Activated T-cell treated with anti-CD3 and anti-CD28 coated beads for 1 hour (primary cell): ENCODE data around the gene COPS8.

Experiments
- DNase-seq: peaks from one replicate; pipeline ENCODE4 v3.0.0-alpha.2; 2020; ENCODE audit warnings: low read depth

COPS8 gene

DNA sequence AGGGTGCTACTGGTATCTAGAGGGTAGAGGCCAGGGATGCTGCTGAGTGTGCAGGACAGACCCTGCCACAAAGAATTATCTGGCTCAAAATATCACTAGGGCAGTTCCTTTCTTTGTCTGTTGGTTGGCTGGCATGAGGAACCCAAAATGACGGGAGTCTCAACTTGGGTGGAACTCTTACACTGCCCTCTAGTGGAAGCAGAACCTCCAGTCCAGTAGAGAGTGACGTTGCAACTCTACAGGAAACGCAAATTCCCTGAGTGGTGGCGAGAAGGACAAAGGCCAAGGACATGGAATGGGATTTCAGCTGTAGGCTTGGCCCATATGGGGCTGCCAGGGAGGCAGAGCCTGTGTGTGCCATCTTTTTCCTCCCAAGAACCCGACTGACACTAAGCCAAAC, 47.1 kb downstream of the COPS8 start:
- no peak for DNase-seq

DNA sequence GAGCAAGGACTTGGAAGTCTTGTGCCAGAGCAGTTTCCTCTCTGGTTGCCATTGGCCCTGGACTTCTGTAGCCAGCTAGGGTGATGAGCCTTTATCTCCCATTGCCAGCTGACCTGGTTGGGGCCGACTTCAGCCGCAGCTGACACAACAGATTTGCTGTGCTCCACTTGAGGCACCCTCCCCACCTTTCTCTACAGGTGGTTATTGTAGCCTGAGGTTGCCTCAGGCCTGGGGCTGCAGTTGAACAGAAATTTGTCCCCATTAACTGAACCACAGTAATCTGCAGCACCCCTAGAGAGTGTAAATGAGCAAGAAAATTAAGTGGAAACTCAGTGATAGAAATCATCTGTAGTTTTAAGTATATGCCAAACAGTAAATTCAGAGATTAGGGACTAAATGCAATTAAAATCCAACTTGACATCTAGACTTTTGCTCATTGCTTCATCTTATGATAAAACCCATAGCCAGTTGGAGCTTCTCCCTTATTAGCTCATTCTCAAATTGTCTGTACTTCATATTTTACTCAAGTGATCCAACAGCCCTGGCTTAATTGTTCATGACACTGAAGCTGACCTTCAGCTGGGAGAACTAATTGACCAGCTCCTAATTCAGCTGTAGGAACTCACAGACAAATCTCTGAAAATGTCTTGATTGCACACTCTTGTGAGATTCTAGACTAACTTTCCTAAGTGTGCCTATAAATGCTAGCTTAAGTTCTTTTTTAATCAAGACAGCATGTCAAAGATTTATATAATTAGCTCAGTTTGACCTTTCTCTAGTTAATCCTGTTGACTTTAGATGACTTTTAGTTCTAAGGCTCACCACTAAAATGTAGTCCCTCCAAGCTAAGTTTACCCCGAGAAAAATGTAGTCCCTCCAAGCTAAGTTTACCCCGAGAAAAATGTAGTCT, 48.9 kb downstream of the COPS8 start:
- no peak for DNase-seq

DNA sequence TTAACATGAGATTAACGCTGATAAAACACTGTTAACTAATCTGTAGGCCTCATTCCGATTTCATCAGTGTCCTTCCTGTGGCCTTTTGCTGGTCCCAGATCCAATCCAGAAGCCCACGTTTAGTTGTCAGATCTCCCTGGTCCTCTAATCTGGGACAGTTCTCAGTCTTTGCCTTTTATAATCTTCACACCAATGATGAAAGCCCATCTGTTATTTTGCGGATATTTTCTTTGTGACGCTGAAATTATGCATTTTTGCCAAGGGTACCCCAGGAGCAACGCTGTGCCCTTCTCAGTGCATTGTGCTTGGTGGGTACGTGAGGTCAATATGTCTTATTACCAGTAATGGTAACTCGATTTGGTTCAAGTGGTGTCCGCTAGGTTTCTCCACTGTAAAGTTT, 51.1 kb downstream of the COPS8 start:
- no peak for DNase-seq

DNA sequence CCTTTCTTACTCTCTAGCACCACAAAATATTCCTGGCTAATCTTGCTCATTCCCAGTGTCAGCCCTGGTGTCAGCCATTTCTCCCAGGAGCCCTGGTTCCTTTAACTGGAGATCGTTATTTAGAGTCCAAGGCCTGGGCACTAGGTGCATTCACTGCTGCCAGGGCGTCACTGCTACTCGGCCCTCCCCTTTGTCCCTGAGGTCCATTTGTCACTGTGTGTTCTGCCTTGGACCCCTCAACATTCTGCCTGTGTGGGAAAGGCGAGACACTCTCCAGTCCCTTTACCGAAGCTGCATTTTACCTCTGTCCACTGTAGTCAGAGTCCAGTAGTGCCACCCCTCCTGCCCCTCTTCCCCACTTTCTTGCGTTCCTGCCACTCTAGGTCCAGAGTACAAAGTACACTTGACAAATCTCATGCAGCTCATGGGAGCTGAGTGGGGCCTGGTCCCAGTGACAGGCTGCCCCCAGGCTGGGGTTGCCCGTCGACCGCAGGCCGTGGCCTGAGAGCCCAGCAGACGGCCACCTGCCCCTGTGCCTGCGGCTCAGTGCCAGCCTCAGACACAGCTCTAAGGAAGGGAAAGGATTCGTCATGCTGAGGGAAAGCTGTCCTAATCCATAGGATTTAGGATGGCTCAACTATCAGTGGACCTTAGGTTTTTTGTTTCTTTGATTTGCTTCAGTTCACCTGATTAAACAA, 52.1 kb downstream of the COPS8 start:
- no peak for DNase-seq

DNA sequence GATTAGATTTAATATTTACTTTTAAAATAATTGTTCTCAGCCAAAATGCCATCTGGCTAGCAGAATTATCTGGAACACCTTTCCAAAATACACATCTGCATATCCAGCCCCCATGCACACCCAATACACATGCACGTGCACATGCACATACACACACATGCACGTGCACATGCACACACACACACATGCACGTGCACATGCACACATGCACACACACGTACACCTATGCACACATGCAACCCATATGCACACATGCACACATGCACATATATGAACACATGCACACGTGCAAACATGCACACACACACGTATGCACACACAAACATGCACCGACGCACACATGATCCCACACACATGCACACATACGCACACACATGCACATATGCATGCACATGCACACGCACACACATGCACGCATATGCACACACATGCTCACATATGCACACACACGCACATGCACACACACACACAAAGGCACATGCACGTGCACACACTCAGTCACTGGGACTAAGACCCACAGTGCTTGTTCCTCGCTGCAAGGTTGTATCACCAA, 53.5 kb downstream of the COPS8 start:
- no peak for DNase-seq

DNA sequence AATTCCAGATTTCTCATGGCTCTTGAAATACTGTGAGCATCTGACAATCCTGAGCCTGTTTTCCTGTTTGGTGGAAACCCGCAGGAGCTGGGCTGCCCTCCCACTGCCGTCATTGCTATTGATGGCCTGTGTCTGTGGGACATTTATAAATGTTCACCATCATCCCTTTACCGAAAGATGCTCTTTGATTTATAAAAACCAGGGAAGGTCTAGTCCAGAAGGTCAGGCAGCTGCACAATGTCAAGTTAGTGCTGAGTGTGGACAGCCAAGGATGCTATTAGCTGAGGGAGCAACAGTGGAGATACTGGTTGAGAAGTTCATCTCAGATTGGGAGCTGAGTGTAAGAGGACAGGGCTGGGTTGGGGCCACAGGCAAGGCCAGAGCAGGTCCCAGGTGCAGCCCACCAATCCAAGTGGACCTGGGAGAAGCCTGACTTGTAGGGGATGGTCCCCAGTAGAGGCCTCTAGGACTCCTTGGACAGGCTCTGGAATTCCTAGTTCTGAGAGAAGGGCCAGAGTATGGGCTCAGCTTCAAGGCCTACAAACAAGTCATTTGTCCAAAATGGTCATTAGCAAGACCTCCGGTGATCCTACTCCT, 55.1 kb downstream of the COPS8 start:
- DNase-seq: no peak

DNA sequence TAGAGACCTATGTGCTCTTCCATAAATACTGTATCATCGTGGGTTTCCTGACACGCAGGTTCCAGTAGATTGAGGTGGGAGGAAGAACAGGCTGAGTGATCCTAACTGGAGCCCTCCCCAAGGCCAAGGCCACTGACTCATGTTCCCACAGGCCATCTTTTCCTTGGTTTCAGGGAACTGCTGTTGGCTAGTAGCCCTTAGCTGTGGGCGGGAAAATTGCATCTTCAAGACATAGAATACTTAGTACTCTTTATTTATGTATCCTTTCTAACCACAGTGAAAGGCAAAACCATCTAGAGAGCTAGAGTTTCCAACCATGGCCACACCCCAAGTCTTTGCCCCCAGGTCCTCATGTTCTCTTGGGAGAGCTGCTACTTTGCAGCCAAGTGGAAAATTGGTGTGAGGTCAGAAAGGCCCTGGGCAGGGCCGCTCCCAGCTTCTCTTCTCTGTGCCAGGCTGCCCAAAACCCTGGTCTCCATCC, 55.9 kb downstream of the COPS8 start:
- DNase-seq: no peak

DNA sequence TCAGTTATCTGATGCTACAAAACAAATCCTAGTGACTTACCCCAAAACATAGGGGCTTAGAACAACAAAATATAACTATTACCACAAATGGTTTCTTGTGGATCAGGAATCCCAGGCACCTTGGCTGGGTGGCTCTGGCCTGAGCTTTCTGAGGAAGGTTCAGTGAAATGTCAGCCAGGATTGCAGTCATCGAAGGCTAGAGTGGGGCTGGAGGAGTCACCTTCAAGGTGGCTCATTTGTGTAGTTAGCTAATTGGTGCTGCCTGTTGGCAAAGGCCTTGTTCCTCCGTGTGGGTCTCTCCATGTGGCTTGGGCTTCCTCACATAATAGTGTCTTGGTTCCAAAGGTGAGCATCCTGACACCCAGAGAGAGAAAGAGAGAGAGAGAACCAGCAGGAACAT, 57.4 kb downstream of the COPS8 start:
- DNase-seq: no peak

DNA sequence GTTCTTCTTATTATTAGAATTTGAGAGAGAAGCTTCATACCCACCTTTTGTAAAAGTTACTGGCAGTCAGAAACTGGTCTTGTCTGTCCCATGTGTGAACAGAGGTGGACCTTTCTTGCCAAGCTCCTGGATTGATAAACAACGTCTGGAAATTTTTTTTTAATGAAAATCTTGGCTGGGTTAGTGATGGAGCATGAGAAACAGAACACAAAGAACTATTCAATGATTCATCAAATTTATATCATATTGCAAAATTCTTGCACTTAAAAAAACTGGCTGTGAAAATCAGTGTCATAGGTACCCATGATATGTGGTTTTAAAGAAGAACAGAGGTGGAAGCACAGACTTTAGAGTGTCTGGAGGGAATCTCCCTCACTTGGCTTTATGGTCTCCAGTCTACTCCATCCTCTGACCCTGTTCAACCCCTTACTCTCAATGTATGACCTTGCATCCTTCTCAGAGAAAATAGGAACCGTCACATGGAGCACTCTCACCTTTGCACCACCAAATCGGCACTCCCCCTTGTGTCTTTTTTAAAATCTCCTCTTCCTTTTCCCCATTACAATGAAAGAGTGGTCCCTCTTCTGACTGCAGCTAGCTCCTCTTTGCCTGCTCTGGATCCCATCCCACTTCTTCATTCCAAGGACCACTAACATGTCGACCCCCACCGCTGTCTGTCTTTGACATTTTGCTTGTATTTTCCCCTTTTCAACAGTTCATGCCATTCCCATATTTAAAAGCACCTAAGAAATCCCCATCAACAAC, 58.2 kb downstream of the COPS8 start:
- DNase-seq: no peak

DNA sequence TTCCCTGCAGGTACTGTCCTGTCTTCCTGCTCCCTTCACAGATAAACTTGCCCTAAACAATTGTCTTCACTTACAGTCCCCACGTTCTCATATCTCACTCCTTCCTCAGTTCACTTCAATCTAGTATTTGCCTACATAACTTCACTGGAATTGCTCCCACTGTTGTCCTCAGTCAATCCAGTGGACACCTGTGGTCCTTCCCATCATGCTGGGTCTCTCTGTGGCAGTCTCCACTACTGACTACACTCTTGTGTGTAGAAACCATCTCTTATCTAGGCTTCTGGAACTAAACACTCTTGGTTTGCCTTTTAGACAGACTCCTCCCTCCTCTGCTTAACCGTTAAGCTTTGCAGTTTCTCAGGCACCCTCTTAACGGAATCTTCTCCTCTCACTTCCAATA, 58.8 kb downstream of the COPS8 start:
- no peak for DNase-seq

DNA sequence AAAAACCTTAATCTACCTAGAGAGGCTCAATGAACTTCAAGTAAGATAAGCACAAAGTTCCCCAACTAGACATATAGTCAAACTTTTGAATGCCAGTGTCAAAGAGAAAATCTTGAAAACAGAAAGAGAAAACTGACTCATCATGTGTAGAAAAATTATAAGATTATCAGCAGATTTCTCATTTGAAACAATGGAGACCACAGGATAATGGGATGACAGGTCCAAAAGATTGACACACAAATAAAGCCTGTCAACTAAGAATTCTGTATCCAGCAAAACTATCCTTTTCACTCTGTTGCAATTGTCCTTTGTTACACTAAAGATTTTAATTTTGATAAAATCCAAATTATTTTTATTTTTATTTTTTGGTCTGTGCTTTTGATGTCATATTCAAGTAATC, 61.6 kb downstream of the COPS8 start:
- DNase-seq: no peak

DNA sequence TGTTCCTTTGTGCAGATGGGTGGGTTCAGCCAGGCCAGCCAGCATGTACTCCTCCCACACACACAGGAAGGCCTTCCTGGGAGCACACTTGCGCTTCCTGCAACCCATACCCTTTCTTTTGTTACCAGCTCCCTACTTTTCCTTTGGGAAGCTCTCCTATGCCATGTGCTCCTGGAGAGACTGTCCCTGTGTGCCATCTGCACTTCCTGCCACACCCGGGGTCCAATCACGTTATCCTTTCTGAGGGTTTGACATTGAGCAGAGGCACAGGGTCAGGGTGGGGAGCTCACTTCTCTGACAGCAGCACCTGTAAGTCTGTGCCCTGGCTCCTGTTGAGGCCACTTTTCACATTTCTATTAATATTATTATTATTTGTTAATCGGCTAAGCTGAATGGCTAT, 62.9 kb downstream of the COPS8 start:
- DNase-seq: no peak

DNA sequence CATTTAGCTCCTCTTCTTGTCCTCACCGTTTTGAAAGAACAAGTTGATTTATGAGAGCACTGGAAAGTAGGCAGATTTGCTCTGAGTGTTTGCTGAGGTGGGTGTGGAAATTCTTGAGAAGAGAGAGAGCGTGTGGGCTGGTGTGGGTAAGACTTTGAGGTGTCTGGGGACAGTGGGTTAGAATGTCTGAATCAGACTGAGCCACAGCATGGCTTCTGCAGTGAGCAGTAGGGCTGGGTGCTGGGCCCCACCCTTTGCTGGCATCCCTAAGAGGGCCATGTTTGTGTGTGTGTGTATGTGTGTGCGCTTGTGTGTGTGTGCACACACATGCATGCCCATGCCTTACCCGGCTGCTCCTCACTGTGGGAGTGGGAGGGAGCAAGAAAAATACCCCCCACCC, 63.7 kb downstream of the COPS8 start:
- no peak for DNase-seq
